Epithelial cell of proximal tubule (primary cell): ENCODE data around the gene NPM3. TPM values are rescaled to one million over a fixed set of nuclear protein-coding genes. Genes with fewer than 3 reads are reported as not detected.

Experiments used
- DNase-seq: peaks from one replicate; pipeline ENCODE4 v3.0.0-alpha.2; 2011; ENCODE audit warnings: low read depth
- H3K4me3 ChIP-seq: 2 replicates; pipeline ENCODE4 v1.5.1; 2011; ENCODE audit warnings: low read depth, mild to moderate bottlenecking, low read length
- total RNA-seq: library from RNA; depleted of rRNA; stranded (reverse); fragments of >200 nt; gene quantifications from 2 replicates; pipeline ENCODE4 v1.2.3, GENCODE V29; 2015
- TF ChIP-seq, protein P1 (sequence below): conservative IDR thresholded peaks from 2 replicates; pipeline ENCODE4 v1.5.1; 2012; ENCODE audit warnings: low read depth, mild to moderate bottlenecking, low read length

NPM3 gene
- total RNA-seq, 1 donor from 2014 or later, result 118 TPM

DNA sequence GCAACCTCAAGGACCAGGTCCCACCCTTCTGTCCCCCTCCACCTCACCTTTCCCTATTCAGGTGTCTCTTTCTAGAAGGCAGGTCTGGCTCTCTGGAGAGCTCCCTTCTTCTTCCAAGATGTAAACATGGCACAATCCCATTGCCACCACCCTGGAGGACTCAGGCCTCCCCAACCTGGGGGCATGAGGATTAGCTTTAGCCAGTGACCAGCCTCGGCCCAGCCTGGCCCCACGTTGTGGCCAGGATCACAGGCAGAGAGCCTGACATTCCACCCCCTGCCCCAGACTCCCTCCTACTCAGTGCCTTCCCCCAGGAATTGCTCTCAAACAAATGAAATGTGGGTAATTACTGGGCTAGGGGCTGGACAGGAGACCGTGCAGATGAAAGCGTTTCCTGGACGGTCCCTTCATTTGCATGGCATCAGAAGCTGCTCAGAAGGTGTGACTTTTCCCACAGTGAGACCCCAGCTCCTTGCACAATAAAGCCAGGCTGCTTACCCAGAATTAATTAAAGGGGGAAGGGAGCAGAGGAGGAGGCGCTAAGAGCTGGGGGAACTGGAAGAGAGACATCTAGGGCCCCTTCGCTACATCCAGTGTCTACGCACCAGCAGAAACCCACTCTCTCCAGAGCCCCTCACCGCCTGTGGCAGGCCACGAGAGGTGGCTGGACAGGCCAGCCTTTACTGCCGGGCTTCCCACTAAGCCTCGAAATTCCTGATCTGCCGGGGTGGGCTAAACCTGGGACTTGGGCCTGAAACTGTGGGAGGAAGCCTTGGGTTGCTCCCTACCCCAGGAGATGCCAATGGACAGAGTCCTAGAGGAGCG is 15.1 kb downstream of the NPM3 start:
- TF ChIP-seq, protein P1, sequence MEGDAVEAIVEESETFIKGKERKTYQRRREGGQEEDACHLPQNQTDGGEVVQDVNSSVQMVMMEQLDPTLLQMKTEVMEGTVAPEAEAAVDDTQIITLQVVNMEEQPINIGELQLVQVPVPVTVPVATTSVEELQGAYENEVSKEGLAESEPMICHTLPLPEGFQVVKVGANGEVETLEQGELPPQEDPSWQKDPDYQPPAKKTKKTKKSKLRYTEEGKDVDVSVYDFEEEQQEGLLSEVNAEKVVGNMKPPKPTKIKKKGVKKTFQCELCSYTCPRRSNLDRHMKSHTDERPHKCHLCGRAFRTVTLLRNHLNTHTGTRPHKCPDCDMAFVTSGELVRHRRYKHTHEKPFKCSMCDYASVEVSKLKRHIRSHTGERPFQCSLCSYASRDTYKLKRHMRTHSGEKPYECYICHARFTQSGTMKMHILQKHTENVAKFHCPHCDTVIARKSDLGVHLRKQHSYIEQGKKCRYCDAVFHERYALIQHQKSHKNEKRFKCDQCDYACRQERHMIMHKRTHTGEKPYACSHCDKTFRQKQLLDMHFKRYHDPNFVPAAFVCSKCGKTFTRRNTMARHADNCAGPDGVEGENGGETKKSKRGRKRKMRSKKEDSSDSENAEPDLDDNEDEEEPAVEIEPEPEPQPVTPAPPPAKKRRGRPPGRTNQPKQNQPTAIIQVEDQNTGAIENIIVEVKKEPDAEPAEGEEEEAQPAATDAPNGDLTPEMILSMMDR, result no peak
- DNase-seq, result no peak
- no peak overlapping the region for H3K4me3 ChIP-seq

DNA sequence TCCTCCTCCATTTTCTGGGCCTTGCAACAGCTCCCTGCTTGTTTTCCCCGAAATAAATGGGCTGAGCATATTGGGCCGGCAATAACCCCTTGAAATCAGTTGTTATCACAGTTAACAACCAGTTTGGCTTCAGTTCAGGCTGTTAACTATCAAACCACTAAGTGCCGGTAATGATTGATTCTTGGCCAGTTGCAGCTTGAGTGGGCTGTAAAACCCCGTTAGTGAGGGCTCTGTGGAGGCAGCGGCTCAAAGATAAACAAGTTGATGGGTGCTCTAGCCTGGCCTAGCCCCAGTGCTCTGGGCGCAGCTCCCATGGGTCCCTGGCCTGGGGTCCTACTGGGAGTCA is 15.7 kb downstream of the NPM3 start:
- H3K4me3 ChIP-seq, result no peak overlapping the region
- no peak for DNase-seq
- TF ChIP-seq, protein P1, result no peak

DNA sequence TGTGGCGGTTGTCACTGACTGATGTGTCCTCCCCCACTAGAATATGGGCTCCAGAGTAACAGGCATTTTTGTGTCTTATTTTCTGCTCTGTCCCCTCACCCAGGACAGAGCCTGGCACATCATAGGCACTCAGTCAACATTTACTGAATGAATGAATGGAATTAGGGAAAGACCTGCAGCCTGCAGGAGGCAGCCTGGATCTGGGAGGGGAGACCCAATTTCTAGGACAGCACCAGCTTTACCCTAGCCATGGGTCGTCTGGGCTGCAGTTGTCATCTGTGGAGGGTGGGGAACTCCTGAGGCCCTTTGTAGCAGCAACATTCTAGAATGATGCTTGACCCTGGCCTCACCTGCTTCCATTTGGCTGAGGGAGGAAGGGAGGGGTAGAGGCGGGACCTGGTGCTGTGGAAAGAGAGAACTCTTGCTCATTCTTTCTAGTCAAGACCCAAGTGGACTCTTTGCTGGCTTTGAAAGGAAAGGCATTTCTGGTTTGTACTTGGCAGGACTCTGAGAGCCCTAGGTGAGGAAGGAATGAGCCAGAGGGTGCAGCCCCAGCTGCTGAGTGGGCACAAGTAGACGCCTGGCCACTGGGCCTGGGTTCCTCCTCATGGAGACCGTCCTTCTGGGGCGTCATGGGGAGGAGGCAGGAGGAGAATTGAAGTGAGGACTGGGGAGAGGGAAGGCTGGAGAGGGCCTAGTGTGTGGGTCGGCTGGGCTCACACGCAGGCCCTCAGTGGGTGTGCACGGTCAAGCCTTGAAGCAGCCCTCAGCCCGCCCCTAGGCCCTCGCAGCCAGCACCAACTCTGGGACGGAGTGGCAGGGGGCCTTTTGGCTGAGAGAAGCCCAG is 16.3 kb downstream of the NPM3 start:
- H3K4me3 ChIP-seq, result no peak overlapping the region
- TF ChIP-seq, protein P1, result no peak
- no peak for DNase-seq

DNA sequence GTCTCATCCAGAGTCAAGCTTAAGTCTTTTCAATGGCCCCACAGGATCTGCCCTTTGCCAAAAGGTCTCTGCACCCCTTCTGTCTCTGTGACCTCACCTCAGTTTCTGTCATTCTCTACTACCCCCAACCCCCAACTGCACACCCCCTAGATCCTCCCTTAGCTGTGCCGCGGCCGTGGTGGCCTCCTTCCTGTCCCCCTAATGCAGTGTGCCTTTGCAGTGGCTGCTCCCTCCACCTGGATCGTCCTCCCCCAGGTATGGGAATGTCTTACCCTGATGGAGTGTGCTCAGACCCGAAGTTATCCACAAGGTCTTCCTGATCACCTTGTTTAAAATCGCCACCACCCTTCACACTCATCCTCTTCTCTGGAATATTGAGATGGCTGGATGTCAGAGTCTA is 16.9 kb downstream of the NPM3 start:
- DNase-seq, result no peak
- TF ChIP-seq, protein P1, result no peak
- no peak overlapping the region for H3K4me3 ChIP-seq

DNA sequence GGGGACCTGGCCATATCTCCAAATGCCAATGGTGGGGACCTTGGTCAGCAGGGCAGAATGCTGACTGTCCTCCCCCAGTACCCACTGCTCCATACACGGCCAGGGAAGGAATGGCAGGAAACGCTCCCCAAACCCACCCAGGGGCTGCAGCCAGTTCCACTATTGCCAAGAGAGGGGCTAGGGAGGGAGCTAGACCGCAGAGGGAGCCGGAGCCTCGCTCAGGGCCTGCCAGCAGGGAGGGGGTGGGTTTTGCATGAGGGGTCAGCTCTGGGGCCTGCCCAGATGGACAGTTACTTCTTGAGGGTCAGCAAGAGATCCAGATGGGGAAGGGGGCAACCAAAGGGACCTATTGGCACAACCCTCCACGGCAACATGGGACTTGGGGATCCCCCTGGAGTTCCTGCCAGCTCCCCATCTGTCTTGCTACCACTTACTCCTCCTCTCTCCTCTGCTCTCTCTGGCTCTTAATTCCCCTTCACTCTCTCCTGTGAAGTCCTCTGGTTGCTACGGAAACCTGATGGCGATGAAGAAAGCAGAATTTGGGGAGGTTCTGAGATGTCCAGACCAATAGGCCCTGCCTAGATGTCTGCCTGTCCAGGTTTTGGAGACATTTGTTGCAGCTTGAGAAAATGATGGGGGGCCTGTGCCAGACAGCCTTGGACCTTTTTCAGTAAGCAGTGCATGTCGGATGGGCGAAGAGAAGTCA is 20.0 kb downstream of the NPM3 start:
- TF ChIP-seq, protein P1, result no peak
- DNase-seq, result no peak
- H3K4me3 ChIP-seq, result no peak overlapping the region

DNA sequence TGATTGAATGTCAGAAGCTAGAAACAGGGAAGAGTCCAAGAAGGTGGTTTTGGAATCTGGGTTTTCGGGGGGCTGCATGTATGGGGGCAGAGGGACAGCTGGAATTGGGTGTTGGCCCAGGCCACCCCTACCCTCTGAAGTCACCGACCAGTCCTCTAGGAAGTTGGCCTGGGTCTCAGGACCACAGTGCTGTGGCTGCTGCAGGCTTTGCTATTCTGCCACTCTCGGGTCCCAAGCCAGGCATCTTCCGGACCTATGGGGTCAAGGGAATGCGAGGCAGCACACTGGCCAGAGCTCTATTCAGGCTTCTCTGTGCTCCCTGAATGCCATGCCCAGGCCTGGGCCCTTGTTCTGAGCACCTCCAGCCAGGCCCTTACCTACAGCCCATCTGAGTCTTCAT is 20.5 kb downstream of the NPM3 start:
- TF ChIP-seq, protein P1, result no peak
- DNase-seq, result no peak
- H3K4me3 ChIP-seq, result no peak overlapping the region
